HT1080 (cell line): ENCODE data around the gene RAB29. TPM values are rescaled to one million over a fixed set of nuclear protein-coding genes. Genes with fewer than 3 reads are reported as not detected.
"Not testable (repeated sequence)": the region's sequence is repeated elsewhere in the genome, so short reads cannot be mapped to it uniquely, and the experiment has no call there.

Experiments used
- DNase-seq: peaks from one replicate; pipeline ENCODE4 v3.0.0-alpha.2; 2015; ENCODE audit warnings: low read depth
- polyA plus RNA-seq, 2 experiments: library from polyadenylated mRNA; depleted of rRNA; stranded (reverse); fragments of >200 nt; gene quantifications; 2 replicates each; pipeline ENCODE4 v1.2.3, GENCODE V29; 2015
- total RNA-seq: library from RNA; depleted of rRNA; stranded (reverse); fragments of >200 nt; shearing (Covaris generic); gene quantifications from 2 replicates; pipeline ENCODE4 v1.2.3, GENCODE V29; 2014; rRNA removed

Gene RAB29, protein sequence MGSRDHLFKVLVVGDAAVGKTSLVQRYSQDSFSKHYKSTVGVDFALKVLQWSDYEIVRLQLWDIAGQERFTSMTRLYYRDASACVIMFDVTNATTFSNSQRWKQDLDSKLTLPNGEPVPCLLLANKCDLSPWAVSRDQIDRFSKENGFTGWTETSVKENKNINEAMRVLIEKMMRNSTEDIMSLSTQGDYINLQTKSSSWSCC
- 18.8 and 22.9 TPM in 2 replicates for total RNA-seq
- 20.8 and 24.3 TPM in 2 replicates for polyA plus RNA-seq (2015; cell fraction: cytosol; rRNA removed)
- polyA plus RNA-seq (2015; cell fraction: nucleus; rRNA removed): 23.3 and 24.2 TPM in 2 replicates

DNA sequence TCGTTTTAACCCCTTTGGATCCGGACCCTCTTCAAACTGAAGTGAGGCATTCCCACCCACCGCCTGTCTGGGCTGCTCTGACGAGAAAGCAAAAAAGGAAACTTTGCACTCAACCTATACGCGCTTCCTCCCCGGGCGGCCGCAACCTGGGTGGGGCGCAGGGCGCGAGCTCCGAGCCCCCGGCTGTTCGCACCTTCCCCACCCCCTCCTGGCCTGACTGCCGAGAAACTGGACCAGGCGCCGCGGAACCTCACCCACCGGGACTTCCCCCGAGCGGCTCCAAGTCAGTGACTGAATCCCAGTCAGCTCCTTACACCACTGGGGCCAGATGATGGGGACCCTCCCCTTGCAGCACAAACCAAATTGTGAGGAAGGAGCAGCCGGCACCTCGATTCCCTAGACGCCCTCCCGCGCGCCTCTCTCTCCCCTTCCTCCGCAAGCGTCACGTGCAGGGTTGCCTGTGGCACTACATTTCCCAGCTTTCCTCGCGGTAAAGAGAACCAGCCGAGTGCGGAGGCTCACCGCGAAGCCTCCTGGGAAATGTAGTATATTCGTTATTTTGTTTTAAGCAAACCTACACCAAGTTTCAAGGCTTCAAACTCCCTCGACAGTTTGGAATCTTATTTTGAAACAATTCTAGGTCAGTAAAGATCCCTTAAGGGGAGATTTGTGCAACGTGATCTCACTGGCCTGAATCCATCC, at the start of gene RAB29:
TSS of gene RAB29 (minus strand) at position 468 of the 702 bp plus-strand sequence. CDS start 526 bp downstream, outside the sequence.
- DNase-seq: peak; percentile 78

DNA sequence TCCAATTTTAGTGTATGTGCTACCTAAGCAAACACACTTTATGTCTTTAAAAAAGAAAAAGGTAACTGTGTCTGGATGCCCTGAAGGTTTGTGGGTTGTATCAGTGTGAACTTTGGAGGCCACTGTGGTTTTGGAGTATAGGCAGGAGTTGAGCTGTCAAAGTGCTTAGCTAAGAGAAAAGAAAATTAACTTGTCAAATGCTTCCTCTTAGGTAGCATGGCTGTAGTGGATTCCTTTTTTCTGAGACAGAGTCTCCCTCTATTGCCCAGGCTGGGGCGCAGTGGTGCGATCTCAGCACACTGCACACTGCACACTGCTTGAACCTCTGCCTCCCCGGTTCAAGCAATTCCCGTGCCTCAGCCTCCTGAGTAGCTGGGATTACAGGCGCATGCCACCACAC, 48.9 kb upstream of the RAB29 start:
- DNase-seq: no peak

DNA sequence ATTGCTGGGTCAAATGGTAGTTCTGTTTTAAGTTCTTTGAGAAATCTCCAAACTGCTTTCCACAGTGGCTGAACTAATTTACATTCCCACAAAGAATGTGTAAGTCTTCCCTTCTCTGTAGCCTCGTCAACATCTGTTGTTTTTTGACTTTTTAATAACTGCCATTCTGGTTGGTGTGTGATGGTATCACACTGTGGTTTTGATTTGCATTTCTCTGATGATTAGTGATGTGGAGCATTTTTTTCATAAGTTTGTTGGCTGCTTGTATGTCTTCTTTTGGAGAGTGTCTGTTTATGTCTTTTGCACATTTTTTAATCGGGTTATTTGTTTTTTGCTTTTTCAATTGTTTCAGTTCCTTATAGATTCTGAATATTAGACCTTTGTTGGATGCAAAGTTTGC, 48.0 kb upstream of the RAB29 start:
- not testable (repeated sequence) for DNase-seq

DNA sequence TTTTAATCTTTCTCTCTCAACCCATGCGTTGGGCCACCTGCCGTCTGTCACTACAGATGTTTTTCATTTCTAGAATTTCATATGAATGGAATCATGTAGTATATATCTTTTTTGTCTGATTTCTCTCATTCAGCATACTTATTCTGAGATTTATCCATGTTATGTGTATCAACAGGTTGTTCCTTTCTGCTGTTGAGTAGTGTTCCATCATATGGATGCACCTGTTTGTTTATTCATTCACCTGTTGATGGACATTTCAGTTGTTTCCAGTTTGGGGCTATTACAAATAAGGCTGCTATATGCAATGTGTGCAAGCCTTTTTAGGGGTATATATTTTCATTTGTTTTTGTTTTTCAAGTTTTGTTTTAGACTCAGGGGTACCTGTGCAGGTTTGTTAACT, 47.1 kb upstream of the RAB29 start:
- no peak for DNase-seq

DNA sequence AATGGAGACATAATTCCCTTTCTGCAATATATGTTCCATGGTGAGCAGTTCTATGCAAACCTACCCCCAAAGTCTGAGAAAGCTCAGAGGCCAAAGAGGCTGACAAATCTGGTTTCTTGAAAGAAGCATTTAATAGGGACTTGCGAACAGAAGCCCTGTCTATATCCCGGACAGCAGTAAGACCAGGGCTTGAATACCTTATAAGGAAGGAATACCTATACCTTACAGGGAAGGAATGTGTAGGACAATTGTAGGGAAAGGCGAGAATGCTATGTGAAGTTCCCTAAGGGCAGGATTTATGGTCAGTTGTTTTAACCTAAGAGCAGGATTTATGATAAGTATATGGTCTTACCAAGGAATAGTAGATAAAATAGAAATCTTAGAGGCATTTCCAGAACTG, 42.7 kb upstream of the RAB29 start:
- DNase-seq: no peak

DNA sequence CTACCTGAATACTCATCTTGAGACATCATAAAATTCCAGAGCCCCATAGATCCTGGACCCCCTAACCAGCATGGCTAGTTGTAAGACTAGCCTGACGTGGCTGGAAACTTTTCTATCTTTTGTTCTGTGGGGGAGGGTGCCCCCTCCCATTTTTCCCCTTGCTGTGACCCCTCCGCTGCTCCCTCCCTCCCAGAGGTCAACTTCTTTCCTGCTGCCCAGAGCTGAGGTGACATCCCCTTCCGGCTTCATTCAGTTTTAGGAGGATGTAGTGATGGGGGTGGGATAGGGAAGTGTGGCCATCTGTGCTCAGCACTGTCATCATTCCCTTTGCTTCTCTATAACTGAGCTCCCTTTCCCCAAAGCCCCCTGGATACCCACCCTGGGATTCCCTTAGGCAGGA, 42.1 kb upstream of the RAB29 start:
- no peak for DNase-seq

DNA sequence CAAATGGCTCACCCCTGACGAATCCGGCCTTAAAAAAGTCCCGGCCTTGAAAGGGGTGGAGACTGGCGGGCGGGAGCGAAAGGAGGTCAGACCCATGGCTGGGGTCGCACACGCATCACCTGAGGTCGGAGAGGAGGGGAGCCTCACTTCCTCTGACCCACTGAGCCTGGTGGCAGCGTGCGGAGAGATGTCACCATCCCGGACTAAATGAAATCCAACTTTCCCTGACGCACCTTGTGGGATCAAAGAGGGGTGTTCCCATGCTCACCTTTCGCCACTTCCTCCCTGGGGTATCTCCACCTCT, 38.4 kb upstream of the RAB29 start:
- DNase-seq: no peak

DNA sequence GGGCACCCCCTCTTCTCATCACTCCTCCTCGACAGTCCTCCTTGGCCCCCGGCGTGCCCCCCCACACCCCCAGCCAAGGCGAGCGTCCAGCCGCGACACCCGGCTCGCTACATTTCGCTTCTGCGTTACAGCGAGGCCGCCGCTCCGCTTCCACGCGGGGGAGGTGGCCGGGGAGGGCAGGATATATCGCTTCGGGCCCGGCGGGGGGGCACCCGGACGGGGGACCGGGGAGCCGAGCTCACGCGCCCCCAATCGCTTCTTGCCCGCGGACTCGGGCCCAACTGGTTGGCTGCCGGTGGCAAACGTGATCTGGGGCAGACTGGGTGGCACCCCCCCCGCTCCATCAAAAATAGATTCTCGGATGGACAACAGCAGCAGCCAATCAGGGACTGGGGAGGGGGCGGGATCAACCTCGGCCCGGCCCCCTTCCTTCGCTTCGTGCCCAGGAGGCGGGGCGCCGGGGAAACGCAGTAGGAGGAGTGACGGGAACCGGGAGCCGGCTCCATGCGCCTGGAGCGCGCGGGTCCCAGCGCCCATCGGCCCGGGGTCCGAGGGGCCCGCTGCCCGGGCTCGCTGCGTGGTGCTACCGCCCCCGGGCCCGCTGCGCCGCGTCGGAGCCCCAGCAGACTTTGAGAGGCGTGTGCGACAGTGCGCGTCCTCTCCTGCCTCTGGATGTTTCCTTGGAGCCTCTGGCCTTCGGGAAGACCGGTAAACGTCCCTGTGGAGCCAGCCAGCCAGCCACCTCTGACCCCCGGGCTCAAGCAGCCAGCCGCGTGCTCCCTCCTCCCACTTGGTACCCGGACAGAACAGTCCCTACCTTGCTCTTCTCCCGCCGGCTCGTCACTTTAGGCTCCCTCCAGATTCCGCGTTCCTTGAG, 37.8 kb upstream of the RAB29 start, which contains the start of gene SLC41A1:
TSS of gene SLC41A1 (minus strand) at position 321 of the 877 bp plus-strand sequence. CDS start 2,757 bp downstream, outside the sequence.
- DNase-seq: peak; percentile 92

DNA sequence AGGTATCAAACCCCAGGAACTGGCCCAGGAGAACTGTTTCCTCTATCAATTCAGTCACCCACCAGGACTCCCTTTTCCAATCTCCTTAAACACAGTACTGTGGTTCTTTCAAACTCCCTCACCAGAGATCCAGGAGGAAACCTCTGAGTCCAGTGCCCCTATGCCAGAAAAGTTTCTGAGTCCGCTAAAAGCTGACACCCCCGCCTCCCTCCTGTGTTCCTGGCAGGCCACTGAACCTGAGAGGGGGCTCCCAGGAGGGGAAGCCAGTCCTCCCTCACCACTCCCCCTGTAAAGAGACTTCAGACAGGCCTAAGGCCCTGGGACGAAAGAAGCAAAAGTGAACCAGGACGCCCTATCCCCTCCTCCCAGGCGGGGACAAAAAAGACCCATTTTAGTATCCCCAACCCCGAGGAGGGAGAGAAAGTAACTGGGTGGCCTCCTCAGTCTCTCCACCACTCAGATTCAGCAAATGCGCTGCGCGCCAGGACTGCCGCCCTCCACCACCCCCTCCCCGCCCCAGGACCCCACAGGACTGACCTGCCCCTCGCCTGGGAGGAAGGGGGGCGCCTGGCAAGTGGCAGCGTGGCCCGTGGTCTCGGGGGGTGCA, 37.1 kb upstream of the RAB29 start:
- DNase-seq: no peak

DNA sequence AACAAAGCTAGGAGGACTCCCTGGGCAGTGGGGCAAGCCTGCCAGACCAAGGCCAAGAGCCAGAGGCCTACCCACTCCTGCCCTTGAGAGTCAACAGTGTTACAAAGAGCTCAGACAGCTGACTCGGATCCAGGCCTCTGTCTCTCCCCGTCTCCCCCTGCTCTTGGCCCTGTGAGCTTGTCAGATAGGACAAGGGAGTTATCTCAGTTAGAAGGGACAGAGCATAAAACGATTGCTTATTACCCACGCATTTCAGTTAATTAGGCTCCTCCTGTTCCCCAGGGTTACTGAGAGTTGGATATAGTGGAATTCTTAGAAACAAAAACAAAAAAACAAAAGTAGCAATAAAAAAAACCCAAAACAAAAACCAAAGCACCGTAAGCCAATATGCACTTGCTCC, 36.4 kb upstream of the RAB29 start:
- no peak for DNase-seq

DNA sequence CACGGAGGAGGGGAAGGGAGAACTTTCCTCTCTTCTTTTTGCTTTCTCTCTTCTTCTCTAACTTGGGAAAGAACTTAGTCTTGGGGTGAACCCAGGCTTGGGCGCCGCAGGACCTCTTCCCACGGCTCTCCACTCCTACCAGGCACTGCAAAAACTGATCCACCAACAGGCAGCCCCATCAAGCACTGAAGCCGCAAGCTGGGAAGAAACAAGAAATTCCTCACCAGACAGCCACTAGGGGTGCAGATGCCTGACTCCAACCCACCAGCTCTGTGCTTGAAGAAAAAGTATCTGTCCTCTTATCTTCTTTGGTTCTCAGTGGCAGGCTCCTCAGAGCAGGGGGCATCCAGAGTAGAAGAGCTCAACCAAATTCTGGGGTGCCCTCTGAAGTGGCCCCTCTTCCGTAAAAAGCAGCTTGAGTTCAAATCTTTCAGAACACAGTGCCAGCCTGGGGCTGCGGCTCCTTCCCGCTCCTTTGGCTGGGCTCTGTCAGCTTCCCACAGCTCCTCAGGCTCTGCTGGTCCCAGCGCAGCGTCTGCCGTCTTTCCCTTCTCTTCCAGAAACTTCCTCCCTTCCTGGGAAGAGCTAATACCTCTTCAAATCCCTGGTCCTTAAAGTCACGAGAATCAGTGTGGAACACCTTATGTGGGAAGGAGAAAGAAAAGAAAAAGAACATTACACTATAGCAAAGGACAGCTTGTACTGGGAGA, 35.3 kb upstream of the RAB29 start:
- peak; percentile 12 for DNase-seq

DNA sequence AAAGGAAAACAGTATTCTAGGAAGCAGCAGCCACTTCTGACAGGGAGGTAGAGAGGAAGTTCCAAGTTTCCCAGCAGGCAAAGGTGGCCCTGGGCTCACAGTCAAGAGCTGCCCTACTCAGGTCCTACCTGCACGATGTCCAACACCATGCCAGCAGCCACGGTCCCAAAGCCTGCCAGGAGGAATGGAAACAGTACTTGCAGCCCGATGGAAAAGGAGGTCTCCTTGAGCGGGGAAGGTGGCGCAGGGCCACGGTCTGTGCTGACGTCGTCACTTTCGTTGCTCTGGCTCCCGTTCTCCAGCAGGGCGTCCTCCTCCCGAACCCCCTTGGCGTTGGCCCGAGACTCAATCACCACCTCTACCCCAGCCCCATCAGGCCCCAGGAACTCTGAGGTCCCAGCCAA, 34.7 kb upstream of the RAB29 start:
- DNase-seq: no peak

DNA sequence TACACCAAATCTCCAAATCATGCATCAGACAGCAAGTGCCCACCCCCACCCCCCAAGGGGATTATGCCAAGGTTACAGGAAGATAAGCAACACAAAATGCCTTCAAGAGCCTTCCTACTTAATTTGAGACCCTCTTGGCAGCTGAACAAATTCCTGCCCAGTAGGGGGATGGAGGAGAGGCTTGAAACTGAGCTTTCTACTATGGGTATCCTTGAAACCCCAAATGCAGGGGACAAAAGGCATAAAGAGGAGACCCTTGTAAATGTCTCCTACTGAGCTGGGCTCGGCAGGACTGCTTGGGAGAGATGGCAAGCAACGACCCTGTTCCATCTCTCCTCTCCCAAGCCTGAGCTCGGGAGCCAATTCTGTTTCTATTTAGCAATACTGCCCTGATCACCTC, 34.2 kb upstream of the RAB29 start:
- DNase-seq: no peak

DNA sequence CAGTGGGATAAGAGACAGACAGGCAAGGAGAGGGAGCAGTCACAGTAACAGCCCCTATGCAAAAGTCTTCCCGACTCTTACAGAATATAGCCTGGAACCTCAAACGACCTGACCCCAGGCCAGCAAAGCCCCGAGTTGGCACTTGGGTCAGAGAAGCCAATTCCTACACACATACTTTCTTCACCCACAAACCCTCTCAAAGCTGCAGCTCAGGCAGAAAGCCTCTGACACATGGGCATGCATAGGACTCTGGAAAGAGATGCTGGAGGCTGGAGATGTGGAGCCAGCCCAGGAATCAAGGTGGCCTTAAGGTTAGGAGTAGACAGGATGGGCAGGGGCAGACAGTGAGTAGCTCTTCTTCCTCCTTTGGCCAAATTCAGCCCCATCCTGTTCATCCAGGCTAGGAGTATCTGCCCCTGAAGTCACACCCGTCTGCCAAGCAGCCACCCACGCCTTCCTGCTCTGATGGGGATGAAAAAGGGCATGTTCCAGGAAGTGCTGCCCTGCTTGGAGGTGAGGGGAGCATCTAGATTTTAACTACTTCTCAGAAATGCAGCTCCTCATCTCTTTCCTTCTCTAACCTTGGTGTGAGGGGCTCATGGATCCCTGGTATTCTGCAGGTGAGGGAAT, 29.9 kb upstream of the RAB29 start:
- DNase-seq: no peak

DNA sequence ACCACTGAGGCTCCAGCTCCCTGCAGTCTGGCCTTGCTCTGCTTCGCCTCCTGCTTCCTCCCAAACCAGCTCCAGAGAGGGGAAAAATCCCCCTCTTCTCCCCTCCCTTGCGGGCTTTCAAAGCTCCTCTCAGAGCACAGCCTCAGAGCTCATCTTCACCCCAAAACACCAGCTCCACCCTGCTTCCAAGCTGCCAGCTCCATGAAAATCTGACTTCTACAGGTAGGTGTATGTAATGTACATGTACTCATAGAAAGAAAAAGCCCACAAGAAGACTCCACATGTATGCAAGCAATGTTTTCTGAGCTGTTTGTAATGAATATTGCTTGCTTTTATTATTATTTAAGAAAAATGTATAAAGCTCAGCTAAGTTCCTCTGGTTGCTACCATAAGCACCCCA, 29.3 kb upstream of the RAB29 start:
- no peak for DNase-seq

DNA sequence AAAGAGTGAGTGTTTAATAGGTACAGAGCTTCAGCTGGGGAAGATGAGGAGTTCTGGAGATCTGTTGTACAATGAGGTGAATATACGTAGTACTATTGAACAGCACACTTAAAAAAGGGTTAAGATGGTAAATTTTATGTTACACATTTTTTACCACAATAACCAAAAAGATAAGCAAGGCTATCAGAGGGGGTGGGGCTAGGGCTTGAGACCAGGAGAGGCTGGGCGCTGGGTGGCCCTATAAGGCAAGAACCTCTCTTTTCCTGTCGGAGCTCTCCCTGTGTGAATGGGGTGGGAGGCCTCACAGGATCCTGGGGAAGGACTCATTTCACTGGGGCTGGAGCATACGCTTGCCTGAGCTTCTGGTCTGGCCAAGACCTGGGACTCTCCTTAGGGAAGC, 28.7 kb upstream of the RAB29 start:
- no peak for DNase-seq

DNA sequence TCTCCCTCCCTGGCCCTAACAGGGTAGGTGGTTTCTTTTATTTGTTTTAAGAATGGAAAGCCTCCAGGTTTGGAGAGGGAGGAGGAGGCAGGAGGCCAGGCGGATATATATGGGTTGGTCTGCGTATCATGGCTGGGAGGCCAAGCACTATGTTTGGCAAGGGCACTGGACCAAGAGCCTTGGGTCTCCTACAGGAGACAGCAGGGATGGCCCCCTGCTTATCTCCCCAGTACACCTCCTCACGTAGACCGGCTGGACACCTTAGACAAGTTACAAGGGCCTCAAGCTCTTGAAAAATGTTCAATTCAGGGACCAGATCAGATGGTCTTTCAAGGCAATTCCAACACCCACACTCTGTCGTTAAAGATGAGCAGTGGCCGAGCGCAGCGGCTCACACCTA, 26.8 kb upstream of the RAB29 start:
- DNase-seq: no peak

DNA sequence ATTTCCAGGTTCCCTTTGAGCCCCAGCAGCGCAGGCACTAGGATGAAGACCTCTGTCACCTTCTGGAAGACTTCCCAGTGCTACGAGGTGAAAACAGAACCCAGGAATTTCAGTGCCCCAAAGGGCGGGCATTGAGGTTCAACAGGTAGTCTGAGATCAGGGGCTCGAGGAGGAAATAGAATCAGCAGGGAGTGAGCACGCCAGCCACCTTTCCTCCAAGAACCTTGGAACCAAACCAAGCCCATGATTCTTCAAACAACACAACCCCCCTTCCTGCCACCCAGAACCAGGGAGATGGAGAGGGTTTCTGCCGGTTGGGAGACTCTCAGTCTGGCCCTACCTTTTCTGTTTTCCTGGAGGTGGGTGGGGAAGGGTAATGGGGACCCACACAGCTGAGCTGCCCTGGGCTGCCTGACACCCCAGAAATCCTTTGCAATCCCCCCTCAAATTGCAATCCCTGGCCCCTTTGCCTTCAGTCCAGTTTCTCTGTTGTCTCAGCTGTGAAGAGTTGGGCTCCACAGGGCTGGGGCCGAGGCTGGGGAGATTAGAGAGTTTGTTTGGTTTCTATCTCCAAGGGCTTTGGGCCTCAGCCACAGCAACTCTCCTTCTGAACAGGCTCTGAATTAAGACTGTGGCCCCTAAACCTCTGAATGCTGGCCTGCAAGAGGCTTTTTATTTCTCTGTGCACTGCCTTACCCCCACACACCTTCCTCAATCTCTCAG, 25.9 kb upstream of the RAB29 start:
- DNase-seq: no peak

DNA sequence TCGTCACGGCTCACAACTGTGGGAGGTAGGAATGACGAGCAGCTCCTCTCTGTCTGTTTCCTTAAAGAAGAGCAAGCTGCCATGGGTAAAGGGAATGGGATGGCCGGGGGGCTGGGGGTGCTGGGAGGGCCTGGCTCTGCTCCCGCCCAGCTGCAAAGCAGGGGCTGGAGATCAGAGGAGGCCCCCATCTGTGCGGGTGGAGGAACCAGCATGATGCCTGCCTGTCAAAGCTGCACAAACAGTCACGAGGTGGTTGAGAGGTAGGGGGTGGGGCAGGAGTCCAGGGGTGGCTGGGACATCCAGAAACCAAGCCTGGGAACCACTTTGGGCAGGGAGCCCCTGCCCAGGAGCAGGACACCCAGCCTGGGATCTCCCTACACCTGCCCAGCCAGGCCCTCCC, 25.1 kb upstream of the RAB29 start:
- DNase-seq: no peak

DNA sequence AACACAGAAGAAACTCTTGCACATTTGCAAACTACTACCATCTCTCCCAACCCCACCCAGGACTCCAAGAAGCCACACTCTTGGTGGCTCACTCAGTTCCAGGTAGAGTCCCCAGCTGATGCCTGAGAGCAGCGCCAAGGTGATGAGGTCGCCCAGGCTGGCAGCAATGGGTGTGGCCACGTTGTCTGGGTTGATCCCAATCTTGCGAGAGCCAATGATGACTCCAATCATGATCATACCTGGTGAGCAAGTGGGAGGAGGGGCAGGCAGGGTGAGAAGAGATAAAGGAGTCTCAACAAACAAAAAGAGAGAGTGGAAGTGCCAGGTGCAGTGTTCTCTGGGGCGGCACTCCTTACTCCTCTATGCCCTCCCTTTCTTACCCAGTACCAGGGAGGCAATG, 23.3 kb upstream of the RAB29 start:
- DNase-seq: no peak
